Activated naive CD8-positive, alpha-beta T cell treated with anti-CD3 and anti-CD28 coated beads, Interleukin-2, amount 10 ng/mL, durations not matched to agents 7 days and 5 days (primary cell): Measurements from ENCODE around the gene ARHGAP21. TPM values are rescaled to one million over a fixed set of nuclear protein-coding genes. Genes with fewer than 3 reads are reported as not detected.
"Not testable (repeated sequence)": the region's sequence is repeated elsewhere in the genome, so short reads cannot be mapped to it uniquely, and the experiment has no call there.

Experiments
- ATAC-seq: fragments of 150-1000 bp; cut with Tn5 transposase; one replicate; pipeline ENCODE4 v1.10.0; 2021; ENCODE audit warnings: low read depth, moderate library complexity
- POLR2A ChIA-PET: fragments of 350-600 bp; sonication (Branson Sonifier 250); formaldehyde crosslinking; loops from one replicate; lab custom pipeline; 2021; ENCODE audit warnings: antibody characterized with exemption; lab: Charles Lee
- DNase-seq: peaks from one replicate; pipeline ENCODE4 v3.0.0; 2021
- H3K27ac Mint-ChIP-seq: one replicate; pipeline ENCODE4 v1.8.0; 2022; ENCODE audit warnings: mild to moderate bottlenecking, mixed read lengths
- H3K27me3 Mint-ChIP-seq: one replicate; pipeline ENCODE4 v1.8.0; 2022; ENCODE audit warnings: mild to moderate bottlenecking, moderate library complexity, mixed read lengths
- H3K36me3 Mint-ChIP-seq: one replicate; pipeline ENCODE4 v1.8.0; 2021; ENCODE audit warnings: mild to moderate bottlenecking, mixed read lengths
- H3K4me1 Mint-ChIP-seq: one replicate; pipeline ENCODE4 v1.8.0; 2021; ENCODE audit warnings: mixed read lengths
- H3K4me3 Mint-ChIP-seq: one replicate; pipeline ENCODE4 v1.8.0; 2022; ENCODE audit warnings: mild to moderate bottlenecking, moderate library complexity, mixed read lengths
- H3K9me3 Mint-ChIP-seq: one replicate; pipeline ENCODE4 v1.8.0; 2021; ENCODE audit warnings: mixed read lengths
- total RNA-seq, 2 experiments: library from RNA; stranded (reverse); gene quantifications; one replicate each; pipeline ENCODE4 v1.2.3, GENCODE V29; 2021

The ARHGAP21 gene
- 10 to 100 TPM; 23.5 to 29.6 TPM for total RNA-seq

DNA sequence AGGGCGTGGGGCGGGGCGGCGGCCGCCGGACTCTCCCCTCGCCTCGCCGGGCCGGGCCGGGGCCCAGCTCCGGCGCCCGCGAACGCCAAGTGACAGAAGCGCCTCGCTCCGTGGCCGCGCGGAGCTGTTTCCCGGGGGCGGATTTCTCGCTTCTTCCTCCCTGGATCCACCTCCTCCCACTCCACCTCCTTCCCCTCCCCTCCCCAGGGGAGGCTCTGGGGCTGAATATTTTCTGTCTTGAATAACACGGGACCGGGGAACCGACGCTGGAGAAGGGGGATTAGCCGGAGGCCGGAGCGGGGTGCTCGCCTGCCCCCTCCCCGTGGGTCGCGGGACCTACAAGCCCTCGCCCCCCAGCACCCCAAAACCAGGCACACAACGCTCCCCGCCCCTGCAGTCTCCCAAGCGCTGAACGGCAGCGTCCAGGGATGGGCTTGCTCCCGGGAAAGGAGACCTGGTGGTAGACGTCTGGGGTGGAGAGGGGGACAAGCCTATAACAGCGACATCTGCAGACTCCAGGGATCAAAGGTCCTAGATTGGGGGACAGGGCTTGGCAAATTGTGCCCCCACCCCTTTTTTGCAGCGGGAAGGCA, at the start of gene ARHGAP21:
Gene ARHGAP21 (minus strand): TSS at position 100 of the 593 bp plus-strand sequence. CDS start 1,988 bp downstream, outside the sequence.
- Mint-ChIP-seq H3K4me3 (peak within 1 kb of the TSS; percentile 92), H3K9me3 (no peaks in the 10 kb centered on the region), H3K27me3 (no peaks in the 10 kb centered on the region), H3K27ac (peak within 1 kb of the TSS; percentile 90), H3K4me1 (peaks cover 21% of the 10 kb centered on the region), H3K36me3 (peaks cover 10% of the 10 kb centered on the region)
- DNase-seq: peak; percentile 71
- ATAC-seq: peak; percentile 18
- POLR2A ChIA-PET: interaction anchor here (0.7 to 2.2 kb wide), 9 partner anchors 14 to 307 kb away, joined by 3 to 7 read pairs (median 4); partner anchors contain the start of genes ENKUR and THNSL1

- Mint-ChIP-seq H3K4me3 (no peak overlapping the region), H3K36me3 (no peaks in the 10 kb centered on the region), H3K9me3 (no peaks in the 10 kb centered on the region), H3K27ac (no peak overlapping the region), H3K27me3 (no peaks in the 10 kb centered on the region), H3K4me1 (no peaks in the 10 kb centered on the region)
- DNase-seq (no peak), ATAC-seq (no peak)
- POLR2A ChIA-PET: no interaction called here
Observed at GRCh38 chr10:24771943-24772694, 48.4 kb upstream of the ARHGAP21 start.

DNA sequence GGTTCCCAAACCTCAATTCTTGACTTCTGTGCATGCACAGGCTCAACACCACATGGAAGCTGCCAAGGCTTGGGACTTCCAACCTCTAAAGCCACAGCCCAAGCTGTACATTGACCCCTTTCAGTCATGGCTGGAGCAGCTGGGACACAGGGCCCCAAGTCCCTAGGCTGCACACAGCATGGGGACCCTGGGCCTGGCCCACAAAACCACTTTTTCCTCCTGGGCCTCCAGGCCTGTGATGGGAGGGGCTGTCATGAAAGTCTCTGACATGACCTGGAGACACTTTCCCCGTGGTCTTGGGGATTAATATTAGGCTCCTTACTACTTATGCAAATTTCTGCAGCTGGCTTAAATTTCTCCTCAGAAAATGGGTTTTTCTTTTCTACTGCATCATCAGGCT, 41.3 kb upstream of the ARHGAP21 start:
- H3K27ac Mint-ChIP-seq, H3K27me3 Mint-ChIP-seq, H3K36me3 Mint-ChIP-seq, H3K9me3 Mint-ChIP-seq, POLR2A ChIA-PET, ATAC-seq, H3K4me3 Mint-ChIP-seq, DNase-seq, H3K4me1 Mint-ChIP-seq: not testable (repeated sequence)

DNA sequence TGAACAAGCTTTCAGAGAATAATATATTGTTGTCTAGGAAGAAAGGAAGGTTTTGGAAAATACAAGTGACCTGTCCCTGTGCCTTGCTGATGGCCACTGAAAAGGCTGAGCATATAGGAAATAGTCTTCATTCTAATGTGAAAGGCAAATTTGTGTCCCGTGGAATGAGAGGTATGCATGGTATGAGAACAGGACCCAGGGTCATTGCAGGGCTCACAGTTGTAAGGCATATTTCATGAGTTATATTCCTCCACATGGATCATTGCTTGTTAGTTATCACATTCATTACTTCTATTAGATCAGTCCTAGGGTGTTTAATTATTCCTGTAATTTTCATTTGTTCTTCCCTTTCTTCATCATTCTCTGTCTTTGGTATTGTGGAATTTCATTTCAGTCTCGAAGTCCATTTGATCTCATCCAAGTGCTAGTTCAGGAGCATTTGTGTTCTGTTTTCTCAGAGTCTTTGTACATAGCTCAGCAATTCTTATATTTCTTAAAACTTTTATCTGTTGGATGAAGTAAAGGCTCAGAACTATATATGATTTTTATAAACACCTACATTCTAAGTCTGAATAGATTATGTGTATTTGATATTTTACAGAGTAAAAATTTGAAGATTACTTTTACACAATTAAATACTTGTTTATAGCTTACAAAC, 39.4 kb upstream of the ARHGAP21 start:
- H3K27me3 Mint-ChIP-seq: no peaks in the 10 kb centered on the region

GRCh38 chr10:24762161-24762924, 38.7 kb upstream of the ARHGAP21 start:
- no peak for ATAC-seq
- Mint-ChIP-seq H3K4me3 (no peak overlapping the region), H3K4me1 (peaks cover 3% of the 10 kb centered on the region), H3K27ac (no peak overlapping the region), H3K36me3 (no peaks in the 10 kb centered on the region), H3K27me3 (no peaks in the 10 kb centered on the region), H3K9me3 (peaks cover 9% of the 10 kb centered on the region)
- no peak for DNase-seq
- POLR2A ChIA-PET: no interaction called here

More for the DNA sequence above, 39.4 kb upstream of the ARHGAP21 start:
- POLR2A ChIA-PET: no interaction called here
- peaks cover 9% of the 10 kb centered on the region for H3K9me3 Mint-ChIP-seq
- no peaks in the 10 kb centered on the region for H3K36me3 Mint-ChIP-seq
- no peak overlapping the region for H3K4me3 Mint-ChIP-seq
- no peak for ATAC-seq
- DNase-seq: no peak
- H3K4me1 Mint-ChIP-seq: peaks cover 3% of the 10 kb centered on the region
- no peak overlapping the region for H3K27ac Mint-ChIP-seq

- H3K36me3 Mint-ChIP-seq: no peaks in the 10 kb centered on the region
- no peaks in the 10 kb centered on the region for H3K27me3 Mint-ChIP-seq
- POLR2A ChIA-PET: no interaction called here
- H3K4me3 Mint-ChIP-seq: no peak overlapping the region
- H3K9me3 Mint-ChIP-seq: peaks cover 3% of the 10 kb centered on the region
- DNase-seq (no peak), ATAC-seq (no peak)
- peaks cover 3% of the 10 kb centered on the region for H3K4me1 Mint-ChIP-seq
- H3K27ac Mint-ChIP-seq: no peak overlapping the region
Observed at GRCh38 chr10:24759672-24760071, 36.0 kb upstream of the ARHGAP21 start.

GRCh38 chr10:24758254-24758653, 34.6 kb upstream of the ARHGAP21 start:
- POLR2A ChIA-PET, ATAC-seq, H3K27me3 Mint-ChIP-seq, H3K4me1 Mint-ChIP-seq, H3K36me3 Mint-ChIP-seq, DNase-seq, H3K9me3 Mint-ChIP-seq, H3K27ac Mint-ChIP-seq, H3K4me3 Mint-ChIP-seq: not testable (repeated sequence)

- Mint-ChIP-seq H3K27ac (no peak overlapping the region), H3K9me3 (no peaks in the 10 kb centered on the region), H3K36me3 (no peaks in the 10 kb centered on the region), H3K4me1 (no peaks in the 10 kb centered on the region), H3K27me3 (no peaks in the 10 kb centered on the region), H3K4me3 (no peak overlapping the region)
- DNase-seq: no peak
- POLR2A ChIA-PET: no interaction called here
- no peak for ATAC-seq
Observed at GRCh38 chr10:24756283-24756682, 32.6 kb upstream of the ARHGAP21 start.

DNA sequence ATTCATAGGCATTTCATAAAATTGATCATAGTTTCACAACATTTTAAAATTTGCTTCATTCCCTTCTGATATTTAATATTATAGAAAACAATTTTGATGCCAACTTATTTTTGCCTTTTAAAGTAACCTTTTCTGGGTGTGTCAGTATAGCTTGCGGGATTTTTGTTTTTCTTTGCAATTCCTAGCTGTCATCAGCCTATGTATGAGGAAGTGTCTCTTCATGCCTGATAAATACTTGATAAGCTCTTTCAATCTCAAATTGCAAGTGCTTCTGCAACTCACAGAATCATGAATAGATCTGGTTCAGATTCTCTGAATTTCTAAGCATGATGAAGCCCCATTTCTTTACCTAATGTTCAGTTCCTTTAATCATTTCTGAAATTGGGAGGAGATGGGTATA, 28.0 kb upstream of the ARHGAP21 start:
- H3K27ac Mint-ChIP-seq: no peak overlapping the region
- peaks cover 1% of the 10 kb centered on the region for H3K4me1 Mint-ChIP-seq

DNA sequence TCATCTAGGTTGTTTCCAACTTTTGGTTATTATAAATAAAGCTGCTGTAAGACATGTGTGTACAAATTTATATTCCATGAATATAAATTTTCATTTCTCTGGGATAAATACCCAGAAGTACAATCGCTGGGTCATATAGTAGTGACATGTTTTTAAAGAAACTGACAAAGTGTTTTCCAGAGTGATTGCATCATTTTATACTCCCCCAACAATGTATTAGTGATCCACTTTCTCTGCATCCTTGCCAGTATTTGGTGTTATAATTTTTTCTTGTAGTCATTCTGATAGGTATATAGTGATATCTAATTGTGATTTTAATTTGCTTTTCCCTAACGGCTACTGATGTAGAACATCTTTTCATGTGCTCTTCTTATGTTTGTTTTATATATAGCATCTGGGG, 27.0 kb upstream of the ARHGAP21 start:
- H3K36me3 Mint-ChIP-seq: no peaks in the 10 kb centered on the region

More for the DNA sequence above, 28.0 kb upstream of the ARHGAP21 start:
- no peaks in the 10 kb centered on the region for H3K9me3 Mint-ChIP-seq
- no peaks in the 10 kb centered on the region for H3K27me3 Mint-ChIP-seq
- H3K36me3 Mint-ChIP-seq: no peaks in the 10 kb centered on the region
- no peak for ATAC-seq
- POLR2A ChIA-PET: no interaction called here
- H3K4me3 Mint-ChIP-seq: no peak overlapping the region
- no peak for DNase-seq

GRCh38 chr10:24748214-24748613, 24.5 kb upstream of the ARHGAP21 start:
- H3K9me3 Mint-ChIP-seq: no peaks in the 10 kb centered on the region
- H3K36me3 Mint-ChIP-seq: no peaks in the 10 kb centered on the region
- ATAC-seq (no peak), DNase-seq (no peak)
- H3K27ac Mint-ChIP-seq: no peak overlapping the region
- H3K4me1 Mint-ChIP-seq: peaks cover 3% of the 10 kb centered on the region
- no peak overlapping the region for H3K4me3 Mint-ChIP-seq
- H3K27me3 Mint-ChIP-seq: no peaks in the 10 kb centered on the region
- POLR2A ChIA-PET: no interaction called here

More for the DNA sequence above, 27.0 kb upstream of the ARHGAP21 start:
- ATAC-seq (no peak), DNase-seq (no peak)
- peaks cover 1% of the 10 kb centered on the region for H3K4me1 Mint-ChIP-seq
- POLR2A ChIA-PET: no interaction called here
- no peaks in the 10 kb centered on the region for H3K27me3 Mint-ChIP-seq
- H3K27ac Mint-ChIP-seq: no peak overlapping the region
- H3K4me3 Mint-ChIP-seq: no peak overlapping the region
- H3K9me3 Mint-ChIP-seq: no peaks in the 10 kb centered on the region

DNA sequence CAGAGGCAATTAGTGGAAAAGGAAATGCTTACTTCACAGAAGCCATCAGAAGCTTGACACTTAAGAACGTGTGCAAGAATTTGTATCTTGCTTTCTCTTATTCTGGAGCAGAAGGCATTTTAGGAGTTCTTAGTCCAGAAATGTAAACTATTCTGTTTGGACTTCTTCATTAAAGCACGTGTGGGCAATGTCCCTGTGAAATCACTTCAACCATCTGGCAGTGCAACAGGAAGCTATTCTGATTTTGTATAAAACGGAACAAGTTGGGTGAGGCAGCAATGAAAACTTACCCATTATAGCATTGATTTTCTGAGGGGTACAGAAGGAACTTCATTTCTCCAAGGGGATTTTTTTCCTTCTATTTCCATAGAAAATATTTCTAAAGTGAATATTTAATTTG, 21.3 kb upstream of the ARHGAP21 start:
- DNase-seq (no peak), ATAC-seq (no peak)
- H3K36me3 Mint-ChIP-seq: no peaks in the 10 kb centered on the region
- peaks cover 3% of the 10 kb centered on the region for H3K4me1 Mint-ChIP-seq
- H3K4me3 Mint-ChIP-seq: no peak overlapping the region
- no peaks in the 10 kb centered on the region for H3K9me3 Mint-ChIP-seq
- no peak overlapping the region for H3K27ac Mint-ChIP-seq
- H3K27me3 Mint-ChIP-seq: no peaks in the 10 kb centered on the region
- POLR2A ChIA-PET: no interaction called here

DNA sequence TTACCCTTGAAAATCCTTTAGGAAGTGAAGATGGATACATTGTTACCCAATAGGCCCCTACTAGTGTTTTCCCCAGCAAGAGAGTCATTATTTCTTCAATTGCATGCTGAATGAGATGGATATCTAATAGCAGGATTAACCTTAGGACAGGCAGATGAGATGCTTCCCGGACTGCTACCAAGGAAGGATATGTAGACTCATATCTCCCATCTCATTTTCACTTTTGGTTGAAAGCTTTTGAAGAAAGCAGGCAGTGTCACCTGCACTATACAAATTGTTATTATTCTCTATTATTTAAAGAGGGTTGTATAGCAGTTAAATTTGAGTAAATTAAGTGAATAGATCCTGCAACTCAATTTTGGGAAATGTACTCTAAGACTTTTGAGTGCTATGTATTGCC, 17.0 kb upstream of the ARHGAP21 start:
- Mint-ChIP-seq H3K27me3 (no peaks in the 10 kb centered on the region), H3K36me3 (no peaks in the 10 kb centered on the region), H3K9me3 (no peaks in the 10 kb centered on the region), H3K4me3 (no peak overlapping the region), H3K27ac (no peak overlapping the region), H3K4me1 (peaks cover 2% of the 10 kb centered on the region)
- DNase-seq (no peak), ATAC-seq (no peak)
- POLR2A ChIA-PET: no interaction called here
